GM23248 (cell line): ENCODE data around the gene ATE1.

Experiments
- EZH2 ChIP-seq: fragments of 200-600 bp; sonication (generic); IDR thresholded peaks from 2 replicates; pipeline ENCODE4 v1.6.1; 2018; ENCODE audit warnings: antibody characterized with exemption, mild to moderate bottlenecking; ENCODE audit not compliant: insufficient read depth, poor library complexity, severe bottlenecking
- EZH2phosphoT487 ChIP-seq: fragments of 200-600 bp; sonication (generic); IDR thresholded peaks from 2 replicates; pipeline ENCODE4 v1.6.1; 2018; ENCODE audit warnings: antibody characterized with exemption, moderate library complexity, mild to moderate bottlenecking, low read depth; ENCODE audit not compliant: insufficient read depth

DNA sequence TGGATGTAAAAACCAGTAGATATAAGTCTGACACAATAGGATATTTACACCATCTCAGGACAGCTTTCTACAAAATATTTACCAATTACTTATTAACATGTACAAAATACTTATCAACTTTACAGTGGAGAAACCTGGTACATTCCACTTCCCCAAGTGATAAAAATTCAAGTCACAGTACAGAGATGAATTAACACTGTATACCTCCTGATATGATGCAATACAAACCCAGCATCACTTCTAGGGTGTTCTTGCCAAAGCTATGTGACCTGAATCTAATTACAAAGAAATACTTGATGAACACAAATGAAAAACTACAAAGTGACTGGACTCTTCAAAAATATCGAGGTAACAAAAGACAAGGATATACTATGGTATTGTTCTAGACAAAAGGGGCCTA is 173.2 kb downstream of the ATE1 start:
- TF ChIP-seq EZH2 = no peak
- TF ChIP-seq EZH2phosphoT487 = no peak
